ENCODE results near the gene THADA.
"Not testable (repeated sequence)": the region's sequence is repeated elsewhere in the genome, so short reads cannot be mapped to it uniquely, and the experiment has no call there.

The THADA gene

DNA sequence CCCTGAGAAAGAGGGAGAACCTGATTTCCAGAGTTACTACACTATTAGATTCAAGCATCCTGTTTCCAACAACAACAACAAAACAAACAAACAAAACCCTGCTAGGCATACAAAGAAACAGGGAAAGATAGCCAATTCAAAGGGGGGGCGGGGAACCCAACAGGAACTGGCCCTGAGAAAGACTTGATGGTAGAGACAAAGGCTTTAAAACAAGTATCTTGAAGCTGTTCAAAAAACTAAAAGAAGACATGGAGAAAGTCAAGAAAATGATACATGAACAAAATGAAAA, 147.1 kb downstream of the THADA start:
- Histone ChIP-seq H3K27me3 (no peaks in the 10 kb centered on the region), H3K36me3 (peaks cover 42% of the 10 kb centered on the region), H3K9ac (no peak overlapping the region), H3K27ac (no peak overlapping the region), H4K20me1 (no peaks in the 10 kb centered on the region), H3K9me3 (peaks cover 13% of the 10 kb centered on the region; the same call in 1 of the 2 replicates), H3K4me2 (no peak overlapping the region), H3K4me1 (peaks cover 9% of the 10 kb centered on the region; the same call in 1 of the 2 replicates), H3K4me3 (no peak overlapping the region)
- TF ChIP-seq Cebpa-rat (IDR thresholded peaks at IDR 0.05): no peak

DNA sequence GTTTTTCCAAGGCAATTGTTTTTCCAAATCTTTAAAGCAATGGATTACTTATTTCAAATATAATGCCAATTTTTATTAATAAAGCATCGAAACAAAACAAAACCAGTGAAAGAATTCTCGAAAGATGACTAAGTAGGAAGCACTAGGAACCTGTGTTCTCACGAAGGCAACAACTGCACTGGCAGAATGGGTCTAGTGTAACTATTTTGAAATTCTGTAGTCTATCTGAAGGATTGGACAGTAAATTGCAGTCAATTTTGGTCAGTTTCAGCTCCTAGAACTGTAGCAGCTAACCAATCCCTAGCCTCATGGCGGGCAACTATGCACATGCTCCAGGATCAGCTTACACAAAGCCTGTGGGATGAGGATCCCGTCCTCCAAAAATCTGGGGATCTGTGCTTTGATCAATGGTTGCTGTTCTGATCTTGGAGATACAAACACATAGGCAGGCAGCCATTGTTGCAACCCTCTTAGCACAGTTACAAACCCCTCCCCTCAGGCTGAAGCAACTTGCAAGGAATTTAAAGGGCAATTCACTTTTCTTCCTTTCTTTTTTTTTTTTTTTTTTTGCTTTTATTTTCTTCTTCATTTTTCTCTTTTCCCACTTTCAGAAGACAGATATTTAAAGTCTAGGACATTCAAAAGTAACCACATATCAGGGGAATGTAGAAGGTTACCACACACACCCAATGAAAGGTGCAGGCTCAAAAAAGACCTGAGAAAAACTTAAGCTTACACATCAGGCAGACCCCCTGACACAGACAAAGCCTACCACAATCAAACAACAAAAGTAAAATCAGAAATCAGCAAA, 147.6 kb downstream of the THADA start:
- Histone ChIP-seq H3K27ac (no peak overlapping the region), H3K4me3 (no peak overlapping the region), H3K27me3 (no peaks in the 10 kb centered on the region), H3K4me1 (peaks cover 9% of the 10 kb centered on the region; the same call in 1 of the 2 replicates), H3K4me2 (no peak overlapping the region), H4K20me1 (no peaks in the 10 kb centered on the region), H3K9me3 (peaks cover 13% of the 10 kb centered on the region; the same call in 1 of the 2 replicates), H3K9ac (no peak overlapping the region), H3K36me3 (peaks cover 47% of the 10 kb centered on the region)
- no peak for TF ChIP-seq Cebpa-rat (IDR thresholded peaks at IDR 0.05)

DNA sequence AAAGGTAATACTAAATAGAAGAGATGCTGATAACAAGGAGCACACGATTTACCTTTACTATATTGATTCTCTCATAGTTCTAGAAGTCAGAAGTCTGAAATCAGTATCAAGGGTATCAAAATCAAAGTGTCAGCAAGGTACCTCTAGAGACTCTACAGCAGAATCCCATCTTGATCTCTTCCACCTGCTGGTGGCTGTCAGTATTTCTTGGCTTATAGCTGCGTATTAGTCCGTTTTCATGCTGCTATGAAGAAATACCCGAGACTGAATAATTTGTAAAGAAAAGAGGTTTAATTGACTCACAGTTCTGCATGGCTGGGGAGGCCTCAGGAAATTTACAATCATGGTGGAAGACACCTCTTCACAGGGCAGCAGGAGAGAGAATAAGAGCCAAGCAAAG, 149.1 kb downstream of the THADA start:
- Histone ChIP-seq H3K9me3 (peaks cover 13% of the 10 kb centered on the region; the same call in 1 of the 2 replicates), H3K36me3 (peaks cover 44% of the 10 kb centered on the region)
- H3K27me3 ChIP-seq, H4K20me1 ChIP-seq, H3K27ac ChIP-seq, H3K4me2 ChIP-seq, H3K9ac ChIP-seq, H3K4me1 ChIP-seq, H3K4me3 ChIP-seq: not testable (repeated sequence)

DNA sequence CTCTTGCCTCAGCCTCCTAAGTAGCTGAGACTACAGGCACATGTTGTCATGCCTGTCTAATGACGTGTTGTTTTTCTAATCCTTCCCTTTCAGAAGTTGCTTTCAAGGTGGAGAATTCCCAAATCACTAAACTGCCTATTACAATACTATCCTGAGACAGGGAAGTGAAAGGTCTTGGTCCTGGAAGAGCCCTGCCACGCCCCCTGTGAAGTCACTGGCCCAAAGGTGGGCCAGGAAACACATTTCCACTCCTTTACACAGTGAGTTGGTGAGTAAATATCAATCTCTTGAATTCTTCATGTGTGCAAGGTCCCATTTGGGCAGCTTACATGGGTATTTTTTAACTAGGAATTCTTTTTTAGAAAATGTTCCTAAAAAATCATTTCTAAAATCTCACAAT, 150.1 kb downstream of the THADA start:
- TF ChIP-seq Cebpa-rat (IDR thresholded peaks at IDR 0.05): no peak
- H3K4me2 ChIP-seq: no peak overlapping the region
- no peaks in the 10 kb centered on the region for H3K27me3 ChIP-seq
- H3K27ac ChIP-seq: no peak overlapping the region
- H3K9me3 ChIP-seq: peaks cover 6% of the 10 kb centered on the region; the same call in 1 of the 2 replicates
- H3K36me3 ChIP-seq: peaks cover 36% of the 10 kb centered on the region
- no peak overlapping the region for H3K9ac ChIP-seq
- peaks cover 9% of the 10 kb centered on the region; the same call in 1 of the 2 replicates for H3K4me1 ChIP-seq
- no peaks in the 10 kb centered on the region for H4K20me1 ChIP-seq
- H3K4me3 ChIP-seq: no peak overlapping the region

DNA sequence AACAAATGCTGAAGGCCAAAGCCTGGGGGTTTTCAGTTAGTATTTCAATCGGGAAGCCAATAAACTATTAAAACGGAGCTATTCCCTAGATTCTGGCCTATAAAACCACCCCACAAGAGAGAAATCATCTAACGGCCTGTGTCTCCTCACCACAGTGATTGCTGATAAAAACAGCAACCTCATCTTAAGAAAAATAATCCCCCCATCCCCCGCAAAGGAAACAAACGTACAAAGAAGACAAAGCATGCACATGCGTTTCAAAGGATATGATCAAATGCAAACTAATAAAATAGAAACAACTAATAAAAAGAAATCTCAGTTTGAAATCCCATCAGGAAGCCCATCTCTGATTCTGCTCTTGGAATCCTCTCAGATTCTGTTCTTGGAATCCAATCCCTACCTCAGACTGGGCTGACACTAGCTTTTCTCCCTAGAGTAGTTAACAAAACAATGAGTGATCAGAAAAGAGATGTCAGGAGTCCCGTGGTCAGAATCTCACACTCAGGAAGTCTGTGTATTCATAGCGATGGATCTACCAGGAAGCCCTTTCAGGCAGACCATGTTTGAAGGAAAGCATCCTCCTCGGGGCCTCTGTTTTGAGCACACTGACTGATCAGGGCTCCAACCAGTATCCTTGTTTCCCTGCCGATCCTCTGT, 150.7 kb downstream of the THADA start:
- no peaks in the 10 kb centered on the region; the same call in 1 of the 2 replicates for H3K9me3 ChIP-seq
- no peak for TF ChIP-seq Cebpa-rat (IDR thresholded peaks at IDR 0.05)
- no peaks in the 10 kb centered on the region for H3K27me3 ChIP-seq
- no peak overlapping the region for H3K9ac ChIP-seq
- H3K4me2 ChIP-seq: no peak overlapping the region; the same call in 1 of the 2 replicates
- H3K27ac ChIP-seq: no peak overlapping the region
- peaks cover 9% of the 10 kb centered on the region; the same call in 1 of the 2 replicates for H3K4me1 ChIP-seq
- H3K4me3 ChIP-seq: no peak overlapping the region
- H3K36me3 ChIP-seq: peaks cover 36% of the 10 kb centered on the region
- H4K20me1 ChIP-seq: no peaks in the 10 kb centered on the region

DNA sequence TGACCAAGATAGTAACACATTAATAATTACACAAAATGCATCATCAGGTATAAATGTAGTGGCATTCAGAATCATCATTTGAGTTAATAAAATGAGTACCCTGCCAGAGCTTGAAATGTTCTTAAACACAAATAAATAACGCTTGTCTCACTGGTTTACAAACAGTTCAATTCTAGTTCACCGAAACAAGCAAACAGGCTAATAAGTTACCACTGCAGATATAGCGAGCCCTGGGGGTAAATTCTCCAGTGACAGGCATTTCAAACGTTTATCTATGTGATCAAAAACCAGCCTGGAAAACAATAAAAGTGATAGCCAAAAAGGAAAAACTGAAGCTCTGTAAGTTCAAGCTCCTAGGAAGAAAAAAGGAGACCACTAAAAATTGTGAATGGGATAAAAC, 152.6 kb downstream of the THADA start:
- Histone ChIP-seq H3K9ac (no peak overlapping the region), H3K9me3 (no peaks in the 10 kb centered on the region), H3K36me3 (peaks cover 30% of the 10 kb centered on the region), H3K4me3 (no peak overlapping the region), H4K20me1 (no peaks in the 10 kb centered on the region), H3K4me1 (peaks cover 9% of the 10 kb centered on the region; the same call in 1 of the 2 replicates), H3K27me3 (no peaks in the 10 kb centered on the region), H3K4me2 (no peak overlapping the region), H3K27ac (no peak overlapping the region)
- no peak for TF ChIP-seq Cebpa-rat (IDR thresholded peaks at IDR 0.05)

DNA sequence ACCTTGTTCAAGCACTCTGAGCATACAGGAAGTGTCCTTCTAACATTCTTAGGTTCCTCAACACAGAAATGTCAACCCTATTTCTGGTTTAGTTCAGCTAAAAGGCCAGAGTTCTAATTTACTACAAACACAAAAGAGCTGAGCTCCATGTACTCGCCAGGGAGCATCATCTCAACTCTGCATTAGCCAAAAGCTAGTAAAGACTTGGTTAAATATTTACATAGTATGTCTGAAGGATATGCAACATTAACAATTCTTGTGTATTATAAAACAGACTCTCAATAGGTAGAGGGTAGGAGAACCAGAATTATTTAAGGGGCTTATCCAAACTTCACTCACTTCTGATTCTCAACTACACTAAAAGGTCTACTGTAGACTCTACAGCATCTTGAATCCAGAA, 154.6 kb downstream of the THADA start:
- TF ChIP-seq Cebpa-rat (IDR thresholded peaks at IDR 0.05): no peak
- Histone ChIP-seq H3K9me3 (no peaks in the 10 kb centered on the region), H3K4me1 (peaks cover 9% of the 10 kb centered on the region; the same call in 1 of the 2 replicates), H4K20me1 (no peaks in the 10 kb centered on the region), H3K4me2 (no peak overlapping the region), H3K4me3 (no peak overlapping the region), H3K27me3 (no peaks in the 10 kb centered on the region), H3K27ac (no peak overlapping the region), H3K9ac (no peak overlapping the region), H3K36me3 (peaks cover 22% of the 10 kb centered on the region)

DNA sequence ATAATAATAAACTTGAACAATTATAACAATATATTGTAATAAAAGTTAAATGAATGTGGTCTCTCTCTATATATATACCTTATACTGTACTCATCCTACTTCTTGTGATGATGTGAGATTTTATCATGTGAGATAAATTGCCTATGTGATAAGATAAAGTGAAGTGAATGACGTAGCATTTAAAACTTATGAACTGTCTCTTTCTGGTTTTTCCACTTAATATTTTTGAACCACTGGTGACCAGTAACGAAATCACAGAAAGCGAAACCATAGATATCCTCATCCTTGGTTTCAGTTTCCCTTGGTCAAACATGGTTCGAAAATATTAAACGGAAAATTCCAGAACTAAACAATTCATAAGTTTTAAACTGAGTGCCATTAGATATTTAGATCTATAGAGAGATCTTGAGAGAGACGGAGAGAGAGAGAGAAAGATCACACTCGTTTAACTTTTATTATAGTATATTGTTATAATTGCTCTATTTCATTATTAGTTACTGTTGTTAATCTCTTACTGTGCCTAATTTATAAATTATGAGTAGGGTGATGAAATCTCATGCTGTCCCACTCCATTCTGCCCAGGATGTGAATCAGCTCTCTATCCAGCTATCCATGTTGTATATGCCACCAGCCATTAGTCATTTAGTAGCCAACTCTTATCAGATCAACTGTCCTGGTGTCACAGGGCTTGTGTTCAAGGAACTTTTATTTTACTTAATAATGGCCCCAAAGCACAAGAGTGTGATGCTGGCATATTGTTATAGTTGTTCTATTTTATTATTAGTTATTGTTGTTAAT, 156.8 kb downstream of the THADA start:
- no peaks in the 10 kb centered on the region for H3K4me1 ChIP-seq
- H3K4me2 ChIP-seq: no peak overlapping the region
- H3K27ac ChIP-seq: no peak overlapping the region
- TF ChIP-seq Cebpa-rat (IDR thresholded peaks at IDR 0.05): no peak
- H3K4me3 ChIP-seq: no peak overlapping the region
- peaks cover 19% of the 10 kb centered on the region for H3K36me3 ChIP-seq
- no peaks in the 10 kb centered on the region for H3K27me3 ChIP-seq
- H3K9me3 ChIP-seq: 0 out of 2 replicates have a peak, but pooled peaks cover 5% of the 10 kb centered on the region
- H4K20me1 ChIP-seq: no peaks in the 10 kb centered on the region
- H3K9ac ChIP-seq: no peak overlapping the region

DNA sequence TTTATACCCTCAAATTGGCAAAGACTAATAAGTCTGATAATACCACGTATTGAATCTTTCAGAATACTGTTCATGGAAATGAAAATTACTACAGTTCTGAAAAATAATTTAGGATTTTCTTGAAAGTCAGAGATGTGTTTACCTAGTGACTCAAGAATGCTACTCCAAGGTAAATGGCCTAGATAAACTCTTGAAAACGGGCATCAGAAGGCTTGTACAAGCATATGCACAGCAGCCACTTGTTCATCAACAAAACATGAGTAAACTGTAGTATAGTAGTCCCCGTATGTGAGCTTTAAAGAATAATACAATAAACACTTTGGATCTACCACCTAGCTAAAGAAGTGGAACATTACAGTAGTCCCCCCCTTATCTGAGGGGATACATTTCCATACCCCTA, 157.5 kb downstream of the THADA start:
- H3K4me2 ChIP-seq: no peak overlapping the region
- H3K9ac ChIP-seq: no peak overlapping the region
- peaks cover 20% of the 10 kb centered on the region; the same call in 1 of the 2 replicates for H3K36me3 ChIP-seq
- no peak overlapping the region for H3K4me3 ChIP-seq
- no peaks in the 10 kb centered on the region for H3K27me3 ChIP-seq
- TF ChIP-seq Cebpa-rat (IDR thresholded peaks at IDR 0.05): no peak
- no peaks in the 10 kb centered on the region for H4K20me1 ChIP-seq
- H3K4me1 ChIP-seq: no peaks in the 10 kb centered on the region
- no peak overlapping the region for H3K27ac ChIP-seq
- 0 out of 2 replicates have a peak, but pooled peaks cover 5% of the 10 kb centered on the region for H3K9me3 ChIP-seq

Measured in BLaER1 (cell line).